HG03103 (cell line): ENCODE measurements around the gene VSIG2.
"Not testable (repeated sequence)": the region's sequence is repeated elsewhere in the genome, so short reads cannot be mapped to it uniquely, and the experiment has no call there.

Experiments used
- ATAC-seq: cut with Tn5 transposase; IDR thresholded peaks from one replicate; pipeline ENCODE4 v1.9.1; 2021; ENCODE audit warnings: low read depth; ENCODE audit not compliant: unreplicated experiment

VSIG2 gene, protein sequence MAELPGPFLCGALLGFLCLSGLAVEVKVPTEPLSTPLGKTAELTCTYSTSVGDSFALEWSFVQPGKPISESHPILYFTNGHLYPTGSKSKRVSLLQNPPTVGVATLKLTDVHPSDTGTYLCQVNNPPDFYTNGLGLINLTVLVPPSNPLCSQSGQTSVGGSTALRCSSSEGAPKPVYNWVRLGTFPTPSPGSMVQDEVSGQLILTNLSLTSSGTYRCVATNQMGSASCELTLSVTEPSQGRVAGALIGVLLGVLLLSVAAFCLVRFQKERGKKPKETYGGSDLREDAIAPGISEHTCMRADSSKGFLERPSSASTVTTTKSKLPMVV

DNA sequence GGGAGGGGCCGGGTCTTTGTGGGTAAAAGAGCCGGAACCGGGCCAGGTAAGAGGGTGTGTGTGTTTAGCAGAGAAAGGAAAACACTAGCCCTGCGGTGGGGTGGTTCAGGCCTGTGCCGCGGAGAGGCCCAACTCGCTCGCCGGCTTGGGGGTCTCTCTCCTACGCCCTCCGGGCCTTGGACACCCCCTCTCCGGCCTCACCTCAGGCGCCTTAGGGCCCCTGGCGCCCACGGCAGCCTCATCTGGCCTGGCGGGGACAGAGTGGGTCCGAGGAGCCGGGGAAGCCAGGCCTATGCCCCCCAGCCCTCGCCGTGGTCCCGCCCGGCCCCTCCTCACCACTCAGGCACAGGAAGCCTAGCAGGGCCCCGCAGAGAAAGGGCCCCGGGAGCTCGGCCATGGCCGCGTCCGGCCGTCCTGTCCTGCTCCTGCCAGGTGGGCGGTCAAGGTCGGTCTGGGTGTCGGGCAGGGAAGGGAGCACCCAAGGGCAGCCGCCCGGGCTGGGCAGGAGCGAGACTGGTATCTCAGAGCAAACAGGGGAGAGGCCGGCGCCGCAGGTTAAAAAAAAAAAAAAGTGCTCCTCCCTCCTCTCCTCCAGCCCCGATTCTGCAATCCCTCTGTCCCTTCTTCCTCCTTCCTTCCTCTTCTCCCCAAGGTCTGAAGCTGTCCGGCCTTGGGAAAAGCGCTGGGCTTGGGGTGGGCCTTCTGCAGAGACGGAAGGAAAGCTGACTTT, at the start of gene VSIG2:
Gene VSIG2 (minus strand): TSS at position 515 of the 730 bp plus-strand sequence. CDS start 118 bp downstream, at position 397.
- ATAC-seq: no peak

DNA sequence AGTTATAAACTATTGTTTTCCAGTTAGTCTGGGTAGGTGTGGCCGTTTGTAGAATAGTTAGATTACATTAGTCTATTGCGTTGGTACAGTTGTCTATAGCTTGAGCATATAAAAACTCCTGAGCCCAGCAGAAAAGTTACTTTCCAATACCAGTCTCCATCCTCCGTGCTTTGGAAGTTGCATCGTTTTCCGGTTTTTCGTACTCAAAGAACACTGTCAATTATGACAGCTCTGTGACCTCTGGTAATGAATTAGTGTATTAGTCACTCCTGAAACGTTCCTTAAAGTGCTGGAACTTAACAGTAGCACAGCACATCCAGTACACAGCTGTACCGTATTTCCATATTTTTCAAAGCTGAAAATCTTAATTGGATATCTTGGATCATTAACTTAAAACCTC, 49.0 kb upstream of the VSIG2 start:
- ATAC-seq: no peak

DNA sequence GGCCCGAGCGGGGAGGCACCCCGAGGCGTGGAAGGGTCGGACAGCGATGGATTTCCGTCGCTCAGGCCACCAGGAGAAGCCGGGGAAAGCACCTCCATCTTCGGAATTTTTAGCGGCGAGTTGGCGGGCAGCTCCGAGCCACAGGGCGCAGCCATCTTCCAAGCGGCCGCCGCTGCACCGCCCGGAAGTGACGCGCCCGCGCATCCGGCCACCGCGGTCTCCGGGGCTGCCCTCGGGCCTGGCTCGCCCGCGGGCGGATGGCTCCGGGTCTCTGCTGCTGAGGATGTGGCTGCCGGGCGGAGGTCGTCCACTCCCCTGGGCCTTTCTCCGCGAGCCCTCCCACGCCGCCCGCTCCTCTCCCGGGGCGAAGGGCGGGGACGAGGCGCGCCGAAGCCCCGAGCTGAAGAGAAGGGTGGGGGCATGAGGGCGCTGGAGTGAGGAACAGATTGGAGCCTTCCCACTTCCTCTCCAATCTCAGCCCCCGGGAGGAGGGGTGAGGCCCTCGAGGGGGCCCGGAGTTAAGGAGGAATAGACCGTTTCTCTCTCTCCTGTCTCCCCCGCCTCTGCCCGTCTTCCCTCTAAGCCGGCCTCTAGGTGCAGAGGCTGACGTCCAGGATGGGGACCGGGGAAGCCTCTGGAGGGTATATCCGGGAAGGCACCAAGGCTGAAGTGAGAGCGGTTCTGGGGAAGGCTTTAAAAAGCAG, 48.3 kb upstream of the VSIG2 start, which contains the start of gene MSANTD2:
Gene MSANTD2 (minus strand): TSS at position 181 of the 704 bp plus-strand sequence. CDS start 26 bp downstream, at position 155.
- peak; percentile 79 for ATAC-seq

DNA sequence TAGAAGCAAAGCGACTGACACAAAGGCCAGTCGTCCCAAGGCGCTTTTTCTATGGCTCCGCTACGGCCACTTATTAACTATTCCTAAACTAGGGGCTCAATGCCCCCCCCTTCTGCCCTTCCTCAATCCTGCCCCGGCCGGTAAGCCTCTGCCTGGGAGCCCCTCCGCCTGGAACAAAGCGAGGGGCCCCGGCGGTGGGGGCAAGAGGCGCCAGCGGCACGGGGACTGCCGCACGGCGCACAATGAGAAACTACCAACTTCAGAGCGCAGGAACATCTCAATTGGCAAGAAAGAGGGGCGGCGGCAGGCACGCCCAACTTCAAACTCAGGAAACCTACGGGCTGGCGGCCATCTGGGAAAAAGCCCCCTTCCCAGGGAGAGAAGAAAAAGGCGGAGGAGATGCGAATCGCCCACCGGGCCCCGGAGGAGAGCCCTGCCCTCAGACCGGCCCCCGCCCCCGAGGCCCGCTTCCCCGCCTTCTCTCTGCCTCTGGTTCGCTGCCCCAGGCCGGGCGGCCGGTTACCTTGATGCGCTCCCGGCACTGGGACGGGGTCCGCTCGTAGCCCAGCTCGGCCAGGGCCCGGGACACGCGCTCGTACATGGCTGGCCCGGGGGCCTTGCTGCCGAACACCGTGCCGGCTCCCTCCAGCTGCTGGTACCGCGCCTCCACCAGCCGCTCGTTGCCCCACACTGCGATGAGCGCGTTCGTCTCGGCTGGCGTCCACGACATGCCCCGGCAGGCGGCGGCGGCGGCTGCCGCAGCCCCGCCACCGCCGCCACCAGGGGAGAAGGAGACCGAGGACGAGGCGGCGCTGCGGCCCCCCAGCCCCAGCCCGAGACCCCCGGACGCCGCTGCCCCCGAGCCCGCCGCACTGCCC, 47.5 kb upstream of the VSIG2 start:
- peak; percentile 36 for ATAC-seq

DNA sequence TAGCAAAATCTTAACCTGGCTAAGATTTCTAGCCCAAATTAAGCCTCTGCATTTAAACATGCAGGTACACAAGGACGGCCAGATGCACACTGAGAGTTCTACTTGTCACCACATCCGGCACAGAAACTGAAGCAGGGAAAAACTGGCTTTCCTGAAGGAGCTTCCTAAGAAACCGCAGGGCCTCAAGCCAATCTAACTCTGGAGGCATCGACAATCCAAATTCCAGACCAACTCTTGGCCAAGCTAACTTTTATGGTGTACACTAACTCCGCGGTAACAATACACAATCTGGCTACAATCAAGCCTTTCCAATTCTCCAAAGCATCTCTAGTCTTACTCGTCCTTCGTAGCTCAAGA, 46.9 kb upstream of the VSIG2 start:
- ATAC-seq: peak; percentile 20

DNA sequence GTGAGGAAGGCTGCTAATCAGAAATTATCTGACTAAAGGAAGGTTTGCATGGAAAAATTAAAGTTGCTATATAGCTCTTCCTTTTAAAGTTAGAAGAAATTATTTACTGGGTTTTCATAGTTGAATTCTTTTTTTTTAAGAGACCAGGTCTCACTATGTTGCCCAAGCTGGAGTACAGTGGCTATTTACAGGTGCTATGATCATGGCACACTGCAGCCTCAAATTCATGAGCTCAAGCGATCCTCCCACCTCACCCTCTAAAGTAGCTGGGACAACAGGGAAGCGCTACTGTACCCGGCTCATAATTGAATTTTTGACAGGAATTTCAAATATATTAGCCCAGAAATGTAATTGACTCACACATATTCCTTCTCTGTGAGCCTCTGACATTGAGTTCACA, 44.3 kb upstream of the VSIG2 start:
- no peak for ATAC-seq

DNA sequence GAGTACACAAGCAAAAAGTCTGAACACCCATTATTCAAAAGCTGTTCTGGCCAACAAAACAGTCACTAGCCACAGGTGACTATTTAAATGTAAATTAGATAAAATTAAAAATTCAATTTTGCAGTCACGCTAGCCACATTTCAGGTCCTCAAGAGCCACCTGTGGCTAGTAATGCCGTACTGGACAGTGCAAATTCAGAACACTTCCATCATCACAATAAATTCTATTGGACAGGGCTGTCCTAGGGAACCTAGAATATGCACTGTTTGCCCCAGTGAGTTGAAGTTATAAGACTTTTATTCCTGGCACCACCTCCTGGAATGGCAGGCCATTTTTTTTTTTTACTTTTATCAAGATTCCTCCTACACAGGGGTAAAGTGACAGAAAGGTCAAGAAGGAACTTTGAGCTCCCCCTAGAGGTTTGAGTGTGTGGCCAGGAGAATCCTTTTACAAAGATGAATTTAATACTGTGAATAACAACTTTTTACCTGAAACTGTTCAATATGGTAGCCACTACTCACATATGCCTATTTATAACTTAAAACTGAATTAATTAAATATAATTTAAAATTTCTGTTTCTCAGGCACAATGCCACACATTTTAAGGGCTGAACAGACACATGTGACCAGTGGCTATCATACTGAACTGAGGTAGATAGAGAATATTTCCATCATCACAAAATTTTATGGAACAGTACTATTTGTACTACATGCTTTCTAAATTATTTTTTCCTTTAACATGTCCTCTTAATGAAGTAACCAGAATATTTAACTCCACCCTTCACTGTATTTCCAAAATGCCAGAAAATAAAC, 41.6 kb upstream of the VSIG2 start:
- no peak for ATAC-seq

- ATAC-seq: peak; percentile 67
These were observed 39.7 kb upstream of the VSIG2 start for GRCh38 chr11:124791626-124792341.

DNA sequence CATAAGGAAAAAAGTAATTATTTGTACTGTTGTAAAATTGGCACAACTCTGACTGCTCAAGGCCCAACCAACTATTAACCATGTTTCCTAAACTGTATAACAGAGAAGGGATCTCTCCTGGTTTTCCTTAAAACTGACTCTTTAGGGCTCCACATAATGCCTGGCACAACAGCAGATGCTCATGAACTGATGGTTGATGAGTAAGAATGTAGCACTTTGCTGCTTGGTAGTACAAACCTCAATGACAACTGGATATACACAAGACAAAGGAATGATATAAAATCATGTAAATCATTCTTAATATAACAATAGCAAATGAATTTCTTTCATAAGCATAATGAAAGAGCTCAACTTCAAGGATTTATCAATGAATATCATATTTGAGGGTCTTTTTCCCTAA, 36.5 kb upstream of the VSIG2 start:
- no peak for ATAC-seq

DNA sequence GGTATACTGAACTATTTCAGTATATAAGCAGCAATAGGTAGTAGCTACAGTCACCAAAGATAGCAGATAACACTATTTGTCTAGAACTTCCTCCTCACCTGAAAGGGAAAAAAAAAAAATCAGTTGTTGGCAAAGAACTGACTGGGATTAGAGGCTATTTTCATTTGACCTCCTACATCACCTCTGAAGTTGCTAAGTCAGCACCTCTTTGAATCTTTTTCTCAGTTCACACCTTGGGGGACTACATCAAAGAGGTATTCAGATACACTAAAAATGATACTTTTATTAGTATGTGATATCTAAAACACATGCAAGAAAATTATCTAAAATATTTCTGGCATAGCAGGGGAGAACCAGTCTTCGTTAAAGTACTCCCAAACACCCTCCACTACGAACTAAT, 32.0 kb upstream of the VSIG2 start:
- ATAC-seq: no peak

GRCh38 chr11:124783002-124783401, 30.9 kb upstream of the VSIG2 start:
- no peak for ATAC-seq

DNA sequence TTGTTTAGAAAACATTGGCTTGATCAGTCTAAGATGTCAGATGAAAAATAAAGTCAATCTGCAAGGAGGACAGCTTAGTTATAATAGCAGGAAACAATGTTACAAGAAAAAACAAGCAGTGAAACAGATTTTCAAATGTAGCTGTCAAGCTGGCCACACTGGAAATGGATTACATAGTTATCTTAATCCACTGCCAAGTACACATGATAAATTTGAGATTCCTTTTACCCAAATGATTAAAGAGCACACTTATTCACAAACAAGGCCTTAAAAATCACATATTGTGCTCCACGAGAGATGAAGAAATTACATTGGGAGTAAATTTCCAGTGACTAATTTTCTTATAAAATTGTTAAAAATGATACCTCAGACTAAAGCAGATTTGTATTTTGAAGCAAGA, 27.5 kb upstream of the VSIG2 start:
- ATAC-seq: no peak

DNA sequence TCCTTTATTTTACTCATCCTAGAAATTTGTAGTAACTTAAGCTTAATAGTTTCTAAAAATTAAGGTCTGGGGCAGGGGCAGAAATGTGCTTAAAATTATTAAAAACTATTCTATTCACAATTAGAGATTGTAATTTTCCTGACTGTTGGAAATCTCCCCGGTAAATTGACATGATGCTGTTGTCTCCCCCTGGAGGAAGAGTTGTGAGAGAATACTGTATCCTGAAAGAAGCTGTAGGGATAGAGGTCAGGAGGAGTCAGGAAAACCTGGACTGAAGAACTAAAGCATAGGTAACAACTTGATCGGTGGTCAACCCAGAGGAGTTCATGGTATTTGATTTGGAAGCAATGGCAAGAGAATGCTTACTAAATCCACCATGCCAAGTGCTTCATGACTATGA, 26.2 kb upstream of the VSIG2 start:
- ATAC-seq: no peak

DNA sequence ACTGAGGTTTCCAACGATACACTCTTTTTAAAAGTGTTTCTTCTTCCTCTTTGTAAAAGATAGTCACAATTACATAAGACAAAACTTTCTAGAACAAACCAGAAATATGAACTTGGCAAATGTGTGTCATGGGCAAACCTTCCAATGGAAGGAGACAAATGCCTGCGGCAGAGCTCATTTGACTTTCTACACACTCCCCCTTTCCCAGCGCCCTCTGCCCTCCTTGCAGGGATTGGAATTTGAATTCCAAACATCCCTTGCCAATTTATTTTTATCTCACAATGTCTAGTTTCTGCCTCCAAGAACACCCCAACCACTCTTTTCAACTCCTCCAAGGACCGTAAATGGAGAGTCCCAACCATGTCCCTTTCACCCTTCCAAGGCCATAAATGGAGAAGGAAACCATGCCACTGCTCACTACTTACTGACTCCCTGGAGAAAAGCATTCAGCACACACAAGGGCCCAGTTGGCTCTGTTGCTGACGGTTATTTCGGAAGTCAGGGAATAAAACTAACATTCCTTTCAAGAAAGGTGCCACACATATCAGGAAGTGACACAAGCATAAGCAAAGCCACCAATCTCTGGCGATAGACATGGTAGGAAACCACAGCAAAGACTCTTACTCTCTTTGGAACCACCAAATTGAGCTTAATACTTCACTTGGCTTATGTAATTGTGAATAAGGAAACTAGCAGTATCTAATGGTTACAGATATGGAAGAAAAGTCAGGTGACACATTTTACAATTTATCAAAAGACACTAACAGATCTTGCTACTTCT, 25.0 kb upstream of the VSIG2 start:
- ATAC-seq: no peak

GRCh38 chr11:124770959-124771358, 18.9 kb upstream of the VSIG2 start:
- ATAC-seq: not testable (repeated sequence)

- ATAC-seq: no peak
These were observed 18.0 kb upstream of the VSIG2 start for GRCh38 chr11:124769806-124770774.

DNA sequence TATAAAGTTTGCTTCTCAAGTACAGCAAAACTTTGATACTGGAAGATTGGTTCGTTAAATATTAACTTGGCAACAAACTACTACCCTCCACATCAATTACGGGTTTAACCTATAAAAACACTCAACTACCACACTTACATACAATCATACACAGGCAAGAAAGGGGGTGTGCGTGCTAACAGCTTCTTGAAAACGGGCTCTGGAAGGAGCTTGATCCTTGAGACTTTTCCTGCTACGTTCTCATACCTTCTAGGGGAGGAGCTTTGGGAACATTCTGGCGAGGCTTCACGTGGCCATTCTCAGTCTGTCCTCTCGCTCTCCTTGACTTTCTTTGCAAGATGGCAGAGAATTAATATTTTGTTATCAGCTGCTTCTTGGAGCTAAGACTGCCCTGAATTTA, 16.9 kb upstream of the VSIG2 start:
- no peak for ATAC-seq
